HCT116 (cell line): Measurements from ENCODE around the gene CHL1. TPM values are rescaled to one million over a fixed set of nuclear protein-coding genes. Genes with fewer than 3 reads are reported as not detected.

ENCODE experiments used
- ATAC-seq: fragments of 200-7000 bp; cut with Tn5 transposase; 2 replicates; pipeline ENCODE4 v1.9.1; 2020; ENCODE audit warnings: mild to moderate bottlenecking, moderate library complexity
- BruUV-seq: library from RNA; stranded (reverse); fragments of 400-500 nt; replicated peaks from 2 replicates; lab custom pipeline; 2021; lab: Mats Ljungman, UMichigan
- CTCF ChIA-PET: fragments of 300-600 bp; sonication (Branson Sonifier 250); formaldehyde crosslinking; loops from one replicate; lab custom pipeline; 2021; ENCODE audit warnings: antibody characterized with exemption; lab: Charles Lee
- POLR2A ChIA-PET: fragments of 300-600, 350-600 bp; sonication (Branson Sonifier 250); formaldehyde crosslinking; loops from one replicate; lab custom pipeline; 2021; ENCODE audit warnings: antibody characterized with exemption; lab: Charles Lee
- RAD21 ChIA-PET, 2 experiments: fragments of 300-600 bp; sonication (Branson Sonifier 250); formaldehyde crosslinking; loops; one replicate each; lab custom pipeline; 2023; ENCODE audit warnings: low total read pairs in 2 of 2; ENCODE audit not compliant: uncharacterized antibody in 2 of 2, unreplicated experiment in 2 of 2, low non-redundant PET in 1 of 2; lab: Charles Lee
- DNase-seq: peaks from one replicate; pipeline ENCODE4 v3.0.0-alpha.2; 2010; ENCODE audit warnings: low read depth, low spot score
- H2AFZ ChIP-seq: fragments of 200-600 bp; shearing (Covaris generic), sonication (generic); 2 replicates; pipeline ENCODE4 v1.6.1; 2017; ENCODE audit warnings: low read depth, mixed run types, mixed read lengths, antibody characterized with exemption, low read length; ENCODE audit not compliant: poor library complexity, severe bottlenecking
- H3K27ac ChIP-seq: 2 replicates; pipeline ENCODE4 v1.5.1; 2012; ENCODE audit warnings: low read depth, low read length
- H3K27me3 ChIP-seq: fragments of 200-600 bp; sonication (generic); 2 replicates; pipeline ENCODE4 v1.6.1; 2016; ENCODE audit warnings: mixed run types, low read length, mixed read lengths; ENCODE audit not compliant: insufficient read depth
- H3K36me3 ChIP-seq, 2 experiments: fragments of 200-500 bp in 1 of 2; fragments of 200-600 bp in 1 of 2; sonication (Bioruptor generic) in 1 of 2; sonication (generic) in 1 of 2; 2 replicates each; pipeline versions ENCODE4 v1.5.1 to v1.6.1; 2014 to 2016; ENCODE audit warnings: low read length in 2 of 2, inconsistent platforms in 1 of 2, mixed read lengths in 1 of 2, mixed run types in 1 of 2; ENCODE audit not compliant: insufficient read depth in 2 of 2, control insufficient read depth in 1 of 2
- H3K4me1 ChIP-seq, 2 experiments: fragments of 200-600 bp in 1 of 2; sonication (generic) in 1 of 2; 2 replicates each; pipeline versions ENCODE4 v1.5.1 to v1.6.1; 2012 to 2017; ENCODE audit warnings: low read length in 2 of 2, inconsistent platforms in 1 of 2, mild to moderate bottlenecking in 1 of 2, mixed read lengths in 1 of 2, mixed run types in 1 of 2, moderate library complexity in 1 of 2; ENCODE audit not compliant: insufficient read depth in 2 of 2, control insufficient read depth in 1 of 2
- H3K4me2 ChIP-seq: fragments of 200-600 bp; sonication (generic); 2 replicates; pipeline ENCODE4 v1.6.1; 2017; ENCODE audit warnings: mixed run types, low read length, mixed read lengths
- H3K4me3 ChIP-seq, 2 experiments: fragments of 200-600 bp in 1 of 2; sonication (generic) in 1 of 2; replicated peaks in 1 of 2; 2 replicates each; pipeline ENCODE4 v1.5.1; 2011 to 2016; ENCODE audit warnings: low read length in 2 of 2, control low read depth in 1 of 2, low read depth in 1 of 2, mild to moderate bottlenecking in 1 of 2, mixed read lengths in 1 of 2, mixed run types in 1 of 2
- H3K79me2 ChIP-seq: fragments of 200-600 bp; sonication (generic); 2 replicates; pipeline ENCODE4 v1.6.1; 2017; ENCODE audit warnings: mild to moderate bottlenecking, mixed run types, low read length, moderate library complexity, mixed read lengths; ENCODE audit not compliant: insufficient read depth
- H3K9ac ChIP-seq: fragments of 200-600 bp; sonication (generic); 2 replicates; pipeline ENCODE4 v1.6.1; 2016; ENCODE audit warnings: low read length, mixed read lengths
- H3K9me2 ChIP-seq: fragments of 200-600 bp; sonication (generic), shearing (Covaris generic); 2 replicates; pipeline ENCODE4 v1.6.1; 2017; ENCODE audit warnings: mixed run types, mild to moderate bottlenecking, moderate library complexity; ENCODE audit not compliant: insufficient read depth
- H3K9me3 ChIP-seq, 2 experiments: fragments of 200-500 bp in 1 of 2; fragments of 200-600 bp in 1 of 2; sonication (Bioruptor generic) in 1 of 2; sonication (generic) in 1 of 2; 2 replicates each; pipeline ENCODE4 v1.6.1; 2014 to 2017; ENCODE audit warnings: low read length in 2 of 2, mixed read lengths in 2 of 2, inconsistent platforms in 1 of 2, low read depth in 1 of 2, mild to moderate bottlenecking in 1 of 2, mixed run types in 1 of 2, moderate library complexity in 1 of 2; ENCODE audit not compliant: control insufficient read depth in 1 of 2, insufficient read depth in 1 of 2
- H4K20me1 ChIP-seq: fragments of 200-600 bp; sonication (generic), shearing (Covaris generic); 2 replicates; pipeline ENCODE4 v1.6.1; 2017; ENCODE audit warnings: mixed run types, mild to moderate bottlenecking, moderate library complexity; ENCODE audit not compliant: insufficient read depth
- CBX3 ChIP-seq: IDR thresholded peaks from 2 replicates; pipeline ENCODE4 v1.6.1; 2012; ENCODE audit warnings: low read depth
- CEBPB ChIP-seq: IDR thresholded peaks from 2 replicates; pipeline ENCODE4 v1.6.1; 2012; ENCODE audit warnings: low read depth
- EZH2 ChIP-seq: fragments of 200-600 bp; sonication (generic); IDR thresholded peaks from 2 replicates; pipeline ENCODE4 v1.6.1; 2017; ENCODE audit warnings: antibody characterized with exemption, mixed run types
- EZH2phosphoT487 ChIP-seq: fragments of 200-600 bp; IDR thresholded peaks from 2 replicates; pipeline ENCODE4 v1.6.1; 2018; ENCODE audit warnings: antibody characterized with exemption, borderline replicate concordance
- FOSL1 ChIP-seq: IDR thresholded peaks from 2 replicates; pipeline ENCODE4 v1.6.1; 2012; ENCODE audit warnings: low read depth
- JUND ChIP-seq: IDR thresholded peaks from 2 replicates; pipeline ENCODE4 v1.6.1; 2012
- POLR2A ChIP-seq: IDR thresholded peaks from 2 replicates; pipeline ENCODE4 v1.7.0; 2011; ENCODE audit warnings: borderline replicate concordance; ENCODE audit not compliant: insufficient read depth, insufficient read length; ENCODE audit errors: extremely low read depth
- TCF7L2 ChIP-seq: IDR thresholded peaks from 2 replicates; pipeline ENCODE4 v1.7.0; 2011; ENCODE audit warnings: borderline replicate concordance, inconsistent platforms; ENCODE audit not compliant: insufficient read depth, insufficient read length; ENCODE audit errors: extremely low read depth
- ZFX ChIP-seq: fragments of 450-650 bp; IDR thresholded peaks from 2 replicates; pipeline ENCODE4 v1.6.1; 2017
- intact Hi-C: fragments of 100-400 bp; cut with micrococcal nuclease; formaldehyde crosslinking; loops from 2 replicates; pipeline ENCODE4 v1.10.0; 2022
- total RNA-seq: library from RNA; stranded (reverse); gene quantifications from one replicate; pipeline ENCODE4 v1.2.1, GENCODE V29; 2021; ENCODE audit not compliant: unreplicated experiment

Gene CHL1
- total RNA-seq, 1 experiment from 2014 or later, result not detected

DNA sequence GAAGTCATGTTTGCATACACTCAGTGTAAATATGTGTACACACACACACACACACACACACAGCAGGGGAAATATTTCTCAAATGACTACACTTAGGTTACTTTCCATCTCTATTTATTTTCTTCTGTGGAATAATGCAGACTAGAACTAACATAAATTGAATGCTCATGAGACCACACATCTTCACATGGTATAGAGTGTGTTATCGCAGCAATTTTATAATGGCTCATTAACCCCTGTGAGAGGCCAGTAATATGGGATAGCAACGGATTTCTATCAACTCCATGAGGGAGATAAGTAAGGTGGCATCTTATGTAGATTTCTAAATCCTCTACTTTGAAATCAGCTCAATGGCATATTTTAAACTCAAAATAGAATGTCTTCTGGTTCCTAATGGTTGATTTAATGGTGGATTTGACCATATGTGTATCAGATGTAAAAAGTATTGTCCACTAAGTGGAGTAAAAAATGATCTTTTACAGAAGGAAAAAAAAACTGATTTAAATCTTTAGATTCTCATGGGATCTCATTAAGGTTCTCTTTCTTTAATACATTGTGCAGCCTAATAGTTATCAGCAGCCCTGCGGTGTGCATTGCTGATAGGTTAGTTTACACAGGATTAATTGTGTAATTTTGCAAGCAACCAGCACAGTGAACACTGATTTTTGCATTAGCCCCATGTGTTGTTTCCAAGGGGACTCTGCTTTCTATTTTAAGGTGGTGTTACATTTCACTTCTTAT lies 32.0 kb downstream of the CHL1 start:
- intact Hi-C loops, result no loop called here
- Histone ChIP-seq H4K20me1 (no peaks in the 10 kb centered on the region), H3K27me3 (no peaks in the 10 kb centered on the region), H3K36me3 (no peaks in the 10 kb centered on the region), H2AFZ (no peak overlapping the region), H3K4me1 (no peaks in the 10 kb centered on the region), H3K27ac (no peak overlapping the region), H3K4me3 (no peak overlapping the region), H3K9me2 (no peaks in the 10 kb centered on the region), H3K9me3 (peaks cover 7 to 15% of the 10 kb centered on the region in 2 experiments; a peak in 3 of 4 replicates), H3K9ac (no peak overlapping the region), H3K79me2 (no peaks in the 10 kb centered on the region), H3K4me2 (no peak overlapping the region)
- ATAC-seq, result no peak
- RAD21 ChIA-PET, result no interaction called here
- TF ChIP-seq FOSL1 (no peak), EZH2 (no peak), JUND (no peak), ZFX (no peak), POLR2A (no peak)
- BruUV-seq, result no TSS peak
- POLR2A ChIA-PET, result no interaction called here
- CTCF ChIA-PET, result no interaction called here
- no peak for DNase-seq

DNA sequence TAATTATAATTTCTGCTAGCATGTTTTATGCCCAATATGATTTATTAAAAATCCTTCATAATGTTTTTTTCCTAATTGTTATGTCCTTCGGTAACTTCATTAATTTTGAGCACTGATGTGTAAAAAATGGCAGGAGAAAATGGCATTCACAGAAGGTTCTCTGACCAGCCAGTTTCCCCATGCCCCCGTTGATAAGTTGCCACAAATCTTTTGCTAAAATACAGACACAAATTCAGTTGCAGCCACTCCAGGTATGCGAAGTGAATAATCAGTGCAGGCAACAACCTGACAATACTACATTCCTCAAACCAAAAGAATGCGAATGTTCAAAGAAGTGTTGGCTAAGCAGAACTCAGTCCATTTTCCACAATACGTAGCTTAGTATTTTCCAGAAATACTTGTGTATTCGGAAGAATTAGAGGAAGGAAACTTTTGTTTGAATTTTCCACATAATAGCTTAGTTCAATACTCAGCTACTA lies 32.7 kb downstream of the CHL1 start:
- Histone ChIP-seq H2AFZ (no peak overlapping the region), H3K9ac (no peak overlapping the region), H3K27me3 (no peaks in the 10 kb centered on the region), H3K79me2 (no peaks in the 10 kb centered on the region), H3K4me1 (no peaks in the 10 kb centered on the region), H3K9me2 (no peaks in the 10 kb centered on the region), H3K36me3 (no peaks in the 10 kb centered on the region), H3K4me2 (no peak overlapping the region), H4K20me1 (no peaks in the 10 kb centered on the region), H3K4me3 (no peak overlapping the region), H3K9me3 (peaks cover 7 to 14% of the 10 kb centered on the region in 2 experiments; a peak in 3 of 4 replicates), H3K27ac (no peak overlapping the region)
- BruUV-seq, result no TSS peak
- CTCF ChIA-PET, result no interaction called here
- no peak for TF ChIP-seq CBX3
- TF ChIP-seq CEBPB, result no peak
- no peak for TF ChIP-seq FOSL1
- no peak for TF ChIP-seq TCF7L2
- TF ChIP-seq EZH2phosphoT487, result no peak
- intact Hi-C loops, result no loop called here
- RAD21 ChIA-PET, result no interaction called here
- DNase-seq (no peak), ATAC-seq (no peak)
- POLR2A ChIA-PET, result no interaction called here
